HepG2 (cell line): ENCODE measurements around the gene STOM. TPM values are rescaled to one million over a fixed set of nuclear protein-coding genes. Genes with fewer than 3 reads are reported as not detected.

Experiments used
- ATAC-seq: fragments of 200-7000 bp; cut with Tn5 transposase; 3 replicates; pipeline ENCODE4 v1.9.1; 2020; ENCODE audit warnings: mild to moderate bottlenecking, moderate library complexity
- BruUV-seq: library from RNA; stranded (reverse); fragments of 400-500 nt; replicated peaks from 2 replicates; lab custom pipeline; 2021; lab: Mats Ljungman, UMichigan
- CTCF ChIA-PET: fragments of 300-600 bp; formaldehyde crosslinking; extraction: SDS; loops from one replicate; lab custom pipeline; 2021; ENCODE audit warnings: low total read pairs, inconsistent platforms, low intra/inter-chr PET ratio; lab: Yijun Ruan, JAX
- POLR2A ChIA-PET: fragments of 350-600 bp; sonication (Branson Sonifier 250); formaldehyde crosslinking; loops from one replicate; lab custom pipeline; 2020; ENCODE audit warnings: antibody characterized with exemption, inconsistent platforms; lab: Yijun Ruan, JAX
- DNase-seq: peaks from one replicate; pipeline ENCODE4 v3.0.0-alpha.2; 2015; ENCODE audit warnings: low spot score
- FAIRE-seq: peaks from 3 replicates; lab custom pipeline; 2011; peaks lifted over from hg19 to GRCh38; lab: Jason Lieb, UNC
- H2AFZ ChIP-seq: one replicate; pipeline ENCODE4 v1.6.1; 2011; ENCODE audit warnings: low read length, inconsistent platforms
- H3K27ac ChIP-seq: fragments of 300-600 bp; 3 replicates; pipeline ENCODE4 v1.8.0; 2011; ENCODE audit warnings: mixed run types, mild to moderate bottlenecking, mixed read lengths, low read length, inconsistent platforms; ENCODE audit not compliant: insufficient read depth; ENCODE audit errors: extremely low read length
- H3K27me3 ChIP-seq, 2 experiments: fragments of 200-600 bp in 1 of 2; 2 replicates in 1 of 2; 3 replicates in 1 of 2; pipeline versions ENCODE4 v1.6.0 to v1.8.0; 2011; ENCODE audit warnings: low read length in 2 of 2, mild to moderate bottlenecking in 2 of 2, moderate library complexity in 2 of 2, inconsistent platforms in 1 of 2; ENCODE audit not compliant: insufficient read depth in 2 of 2, control insufficient read depth in 1 of 2
- H3K36me3 ChIP-seq, 2 experiments: fragments of 200-600 bp in 1 of 2; replicated peaks in 1 of 2; 2 replicates in 1 of 2; 3 replicates in 1 of 2; pipeline versions ENCODE4 v1.5.1 to v1.8.0; 2011; ENCODE audit warnings: low read length in 2 of 2, inconsistent platforms in 1 of 2; ENCODE audit not compliant: insufficient read depth in 2 of 2, control insufficient read depth in 1 of 2
- H3K4me1 ChIP-seq: 2 replicates; pipeline ENCODE4 v1.5.1; 2012; ENCODE audit warnings: low read length, inconsistent platforms; ENCODE audit not compliant: insufficient read depth
- H3K4me2 ChIP-seq: 2 replicates; pipeline ENCODE4 v1.6.0; 2011; ENCODE audit warnings: low read depth, low read length, inconsistent platforms
- H3K4me3 ChIP-seq, 3 experiments: fragments of 200-600 bp in 1 of 3; sonication (generic), shearing (Covaris generic) in 1 of 3; replicated peaks in 1 of 3; 2 replicates each; pipeline ENCODE4 v1.5.1; 2011 to 2016; ENCODE audit warnings: low read length in 3 of 3, inconsistent platforms in 2 of 3, low read depth in 2 of 3, mild to moderate bottlenecking in 2 of 3, control low read depth in 1 of 3, mixed read lengths in 1 of 3; ENCODE audit not compliant: insufficient read depth in 1 of 3
- H3K79me2 ChIP-seq: one replicate; pipeline ENCODE4 v1.6.1; 2011; ENCODE audit warnings: low read length, inconsistent platforms; ENCODE audit not compliant: insufficient read depth
- H3K9ac ChIP-seq: 2 replicates; pipeline ENCODE4 v1.6.0; 2011; ENCODE audit warnings: mild to moderate bottlenecking, low read depth, low read length, inconsistent platforms; ENCODE audit not compliant: insufficient read depth
- H3K9me3 ChIP-seq: 2 replicates; pipeline ENCODE4 v1.5.1; 2012; ENCODE audit warnings: mild to moderate bottlenecking, low read length
- H4K20me1 ChIP-seq: 2 replicates; pipeline ENCODE4 v1.6.0; 2011; ENCODE audit warnings: inconsistent platforms, mild to moderate bottlenecking, low read length, moderate library complexity; ENCODE audit not compliant: insufficient read depth
- ARID3A ChIP-seq: IDR thresholded peaks from 2 replicates; pipeline ENCODE4 v1.6.1; 2012; ENCODE audit warnings: low read depth, low read length, improper control_type of control experiment
- BRD4 ChIP-seq: sonication (generic); formaldehyde crosslinking; IDR thresholded peaks from 2 replicates; pipeline ENCODE4 v1.4.0; 2020; ENCODE audit warnings: missing genetic modification reagents
- CREM ChIP-seq, 2 experiments: sonication (generic) in 1 of 2; formaldehyde crosslinking in 1 of 2; IDR thresholded peaks; 2 replicates each; pipeline versions ENCODE4 v1.4.0 to v1.6.1; 2016 to 2020; ENCODE audit warnings: antibody characterized with exemption in 1 of 2, mild to moderate bottlenecking in 1 of 2, missing genetic modification reagents in 1 of 2
- EP300 ChIP-seq, 3 experiments: sonication (generic) in 1 of 3; formaldehyde crosslinking in 1 of 3; IDR thresholded peaks; 2 replicates each; pipeline versions ENCODE4 v1.5.1 to v1.6.1; 2011 to 2020; ENCODE audit warnings: low read depth in 2 of 3, low read length in 2 of 3, borderline replicate concordance in 1 of 3, improper control_type of control experiment in 1 of 3, mild to moderate bottlenecking in 1 of 3, missing genetic modification reagents in 1 of 3, moderate library complexity in 1 of 3
- HMG20A ChIP-seq: IDR thresholded peaks from 2 replicates; pipeline ENCODE4 v1.6.1; 2016; ENCODE audit warnings: borderline replicate concordance
- MED13 ChIP-seq: sonication (generic); formaldehyde crosslinking; IDR thresholded peaks from 2 replicates; pipeline ENCODE4 v1.5.0; 2020; ENCODE audit warnings: missing genetic modification reagents
- MEF2D ChIP-seq: sonication (generic); formaldehyde crosslinking; IDR thresholded peaks from 2 replicates; pipeline ENCODE4 v1.5.1; 2020; ENCODE audit warnings: mild to moderate bottlenecking, missing genetic modification reagents
- MNT ChIP-seq: fragments of 450-650 bp; IDR thresholded peaks from 2 replicates; pipeline ENCODE4 v1.6.1; 2016
- RXRB ChIP-seq: IDR thresholded peaks from 2 replicates; pipeline ENCODE4 v1.6.1; 2016; ENCODE audit warnings: borderline replicate concordance, missing genetic modification reagents, missing compliant biosample characterization
- SATB2 ChIP-seq: sonication (generic); formaldehyde crosslinking; IDR thresholded peaks from 2 replicates; pipeline ENCODE4 v1.5.0; 2020; ENCODE audit warnings: missing genetic modification reagents
- SKI ChIP-seq: fragments of 450-650 bp; IDR thresholded peaks from one replicate; pipeline ENCODE4 v1.6.1; 2018; ENCODE audit warnings: mild to moderate bottlenecking; ENCODE audit not compliant: partially characterized antibody
- SP4 ChIP-seq: sonication (generic); formaldehyde crosslinking; IDR thresholded peaks from 2 replicates; pipeline ENCODE4 v1.8.1; 2023; ENCODE audit warnings: mild to moderate bottlenecking, missing genetic modification reagents
- SRF ChIP-seq: IDR thresholded peaks from 2 replicates; pipeline ENCODE4 v1.6.1; 2011; ENCODE audit warnings: mild to moderate bottlenecking, low read depth, low read length, moderate library complexity
- ZFP62 ChIP-seq: sonication (generic); formaldehyde crosslinking; IDR thresholded peaks from 2 replicates; pipeline ENCODE4 v1.4.0; 2020; ENCODE audit warnings: missing genetic modification reagents
- ZIK1 ChIP-seq: sonication (generic); formaldehyde crosslinking; IDR thresholded peaks from 2 replicates; pipeline ENCODE4 v1.5.0; 2020; ENCODE audit warnings: mild to moderate bottlenecking, low read depth, missing genetic modification reagents, borderline replicate concordance
- ZNF121 ChIP-seq: sonication (generic); formaldehyde crosslinking; IDR thresholded peaks from 2 replicates; pipeline ENCODE4 v1.5.0; 2020; ENCODE audit warnings: mild to moderate bottlenecking, missing genetic modification reagents
- WGBS: methylation state at CpG from one replicate; pipeline ENCODE4 v1.1.6; 2017; ENCODE audit warnings: low lambda C conversion rate; 5-methylcytosine and 5-hydroxymethylcytosine counted together
- in situ Hi-C: cut with HindIII; loops from 2 replicates; pipeline ENCODE4 v1.10.0; 2017; ENCODE audit warnings: low pct_unique_long_range_greater_than_20kb; ENCODE audit not compliant: extremely low pct_ligation_motif_present
- intact Hi-C: fragments of 100-400 bp; cut with micrococcal nuclease; formaldehyde crosslinking; loops from one replicate; pipeline ENCODE4 v1.10.0; 2022; ENCODE audit not compliant: unreplicated experiment
- polyA plus RNA-seq, 8 experiments: library from polyadenylated mRNA; depleted of rRNA in 3 of 8; stranded (reverse) in 7 of 8; unstranded in 1 of 8; fragments of >200 nt; fragmentation: Illumina TruSeq in 4 of 8; extraction: Trizol in 4 of 8; gene quantifications; 2 replicates each; pipeline versions ENCODE4 v1.2.1 to v1.2.3, GENCODE V29; 2011 to 2016; ENCODE audit warnings: low read depth in 4 of 8, missing spikeins in 1 of 8, mixed read lengths in 1 of 8; ENCODE audit not compliant: insufficient read depth in 1 of 8
- total RNA-seq, 5 experiments: library from RNA; depleted of rRNA; stranded (reverse); fragments of >200 nt; fragmentation: Illumina TruSeq; extraction: Trizol; gene quantifications; 2 replicates each; pipeline ENCODE4 v1.2.3, GENCODE V29; 2016; ENCODE audit warnings: low read depth in 1 of 5

The STOM gene
- total and polyA plus RNA-seq, 2 of the 13 experiments (the other 11 are each of a cell fraction or from before 2014, with no cell fraction given), result 43.6 to 165 TPM

- TF ChIP-seq ARID3A (no peak), HMG20A (CRISPR knock-in tag) (no peak)
Observed at GRCh38 chr9:121340676-121341392, 29.2 kb downstream of the STOM start (continued).

- BruUV-seq, result no TSS peak
- H3K4me3 ChIP-seq, result no peak overlapping the region
- H3K9ac ChIP-seq, result no peak overlapping the region
- H3K79me2 ChIP-seq, result no peaks in the 10 kb centered on the region
- no peak overlapping the region for H3K27ac ChIP-seq
- 100% methylated on average over 2 of the region's 2 CpGs for WGBS
- intact Hi-C loops, result no loop called here
- peaks cover 6 to 25% of the 10 kb centered on the region in 2 experiments for H3K36me3 ChIP-seq
- no peak for TF ChIP-seq EP300 (IDR thresholded peaks at IDR 0.05; ENCODE audit: low read depth in 2 of 2, low read length in 2 of 2)
- TF ChIP-seq EP300 (CRISPR knock-in tag; IDR thresholded peaks at IDR 0.05; ENCODE audit: borderline replicate concordance), result no peak
- no peak for TF ChIP-seq MED13 (CRISPR knock-in tag)
- no peak for TF ChIP-seq BRD4 (CRISPR knock-in tag)
- no peak for TF ChIP-seq ZFP62
- TF ChIP-seq MNT, result no peak
- TF ChIP-seq MEF2D, result no peak
- no peak for TF ChIP-seq SATB2 (CRISPR knock-in tag)
- no peak for TF ChIP-seq RXRB (CRISPR knock-in tag)
- TF ChIP-seq SP4, result no peak
- TF ChIP-seq ZNF121 (CRISPR knock-in tag), result no peak
- no peak for TF ChIP-seq SRF
- TF ChIP-seq CREM (IDR thresholded peaks at IDR 0.05), result no peak
- TF ChIP-seq CREM (CRISPR knock-in tag; IDR thresholded peaks at IDR 0.05), result no peak
- no peak for TF ChIP-seq SKI
- no peak for TF ChIP-seq ZIK1 (CRISPR knock-in tag)
- H3K4me1 ChIP-seq, result no peaks in the 10 kb centered on the region
- H2AFZ ChIP-seq, result no peak overlapping the region
- H3K4me2 ChIP-seq, result no peak overlapping the region
- in situ Hi-C loops, result no loop called here
- CTCF ChIA-PET, result no interaction called here
- DNase-seq, result no peak
- ATAC-seq, result no peak
- FAIRE-seq, result no peak
- H3K9me3 ChIP-seq, result no peaks in the 10 kb centered on the region
- no peaks in the 10 kb centered on the region for H4K20me1 ChIP-seq
- H3K27me3 ChIP-seq, result no peaks in the 10 kb centered on the region
- POLR2A ChIA-PET, result no interaction called here
Observed at GRCh38 chr9:121339437-121339836, 30.6 kb downstream of the STOM start.
